HUDEP-2 (cell line): ENCODE data around the gene AKT1S1.
A peak's percentile ranks its signal among the peaks of the same experiment; 100 is the strongest.

Experiments
- DNase-seq, 76 experiments: peaks; one replicate each; lab custom pipeline; 2025; ENCODE audit not compliant: unreplicated experiment in 76 of 76; lab: John Stamatoyannopoulos, UW

Gene AKT1S1

GRCh38 chr19:49844138-49845095, 32.7 kb downstream of the AKT1S1 start:
- no peak for DNase-seq

GRCh38 chr19:49843265-49843664, 33.9 kb downstream of the AKT1S1 start:
- no peak for DNase-seq

GRCh38 chr19:49840736-49841249, 36.4 kb downstream of the AKT1S1 start:
- DNase-seq, result no peak

GRCh38 chr19:49840321-49840720, 36.8 kb downstream of the AKT1S1 start:
- no peak for DNase-seq

GRCh38 chr19:49839713-49840112, 37.4 kb downstream of the AKT1S1 start:
- no peak for DNase-seq

- DNase-seq, result no peak
Observed at GRCh38 chr19:49838885-49839588, 38.1 kb downstream of the AKT1S1 start.

GRCh38 chr19:49837425-49837824, 39.7 kb downstream of the AKT1S1 start:
- DNase-seq, result no peak

- DNase-seq, result no peak
Observed at GRCh38 chr19:49837009-49837310, 40.2 kb downstream of the AKT1S1 start.

- no peak for DNase-seq
Observed at GRCh38 chr19:49836176-49837008, 40.8 kb downstream of the AKT1S1 start.

- DNase-seq, result no peak
Observed at GRCh38 chr19:49835562-49835961, 41.6 kb downstream of the AKT1S1 start.

- DNase-seq, result no peak
Observed at GRCh38 chr19:49833599-49833998, 43.6 kb downstream of the AKT1S1 start.

GRCh38 chr19:49832556-49832955, 44.6 kb downstream of the AKT1S1 start:
- DNase-seq, result no peak

- DNase-seq, result no peak
Observed at GRCh38 chr19:49831592-49831991, 45.6 kb downstream of the AKT1S1 start.

- DNase-seq, result no peak
Observed at GRCh38 chr19:49830766-49831165, 46.4 kb downstream of the AKT1S1 start.

GRCh38 chr19:49829721-49830120, 47.4 kb downstream of the AKT1S1 start:
- no peak for DNase-seq

GRCh38 chr19:49829200-49829599, 48.0 kb downstream of the AKT1S1 start:
- no peak for DNase-seq

GRCh38 chr19:49827034-49827433, 50.1 kb downstream of the AKT1S1 start:
- no peak for DNase-seq

GRCh38 chr19:49824662-49825061, 52.5 kb downstream of the AKT1S1 start:
- no peak for DNase-seq

GRCh38 chr19:49823472-49823871, 53.7 kb downstream of the AKT1S1 start:
- DNase-seq, result no peak

- DNase-seq, result peak in 75 of 76 experiments; percentile 33 to 94 (median 80)
Observed at GRCh38 chr19:49820125-49820524, 57.0 kb downstream of the AKT1S1 start.
